ENCODE measurements around the gene SLC16A12. TPM values are rescaled to one million over a fixed set of nuclear protein-coding genes. Genes with fewer than 3 reads are reported as not detected.

The SLC16A12 gene
- total and polyA plus RNA-seq, 10 of the 15 experiments (the other 5 are each of a cell fraction or from before 2014, with no cell fraction given), result not detected

DNA sequence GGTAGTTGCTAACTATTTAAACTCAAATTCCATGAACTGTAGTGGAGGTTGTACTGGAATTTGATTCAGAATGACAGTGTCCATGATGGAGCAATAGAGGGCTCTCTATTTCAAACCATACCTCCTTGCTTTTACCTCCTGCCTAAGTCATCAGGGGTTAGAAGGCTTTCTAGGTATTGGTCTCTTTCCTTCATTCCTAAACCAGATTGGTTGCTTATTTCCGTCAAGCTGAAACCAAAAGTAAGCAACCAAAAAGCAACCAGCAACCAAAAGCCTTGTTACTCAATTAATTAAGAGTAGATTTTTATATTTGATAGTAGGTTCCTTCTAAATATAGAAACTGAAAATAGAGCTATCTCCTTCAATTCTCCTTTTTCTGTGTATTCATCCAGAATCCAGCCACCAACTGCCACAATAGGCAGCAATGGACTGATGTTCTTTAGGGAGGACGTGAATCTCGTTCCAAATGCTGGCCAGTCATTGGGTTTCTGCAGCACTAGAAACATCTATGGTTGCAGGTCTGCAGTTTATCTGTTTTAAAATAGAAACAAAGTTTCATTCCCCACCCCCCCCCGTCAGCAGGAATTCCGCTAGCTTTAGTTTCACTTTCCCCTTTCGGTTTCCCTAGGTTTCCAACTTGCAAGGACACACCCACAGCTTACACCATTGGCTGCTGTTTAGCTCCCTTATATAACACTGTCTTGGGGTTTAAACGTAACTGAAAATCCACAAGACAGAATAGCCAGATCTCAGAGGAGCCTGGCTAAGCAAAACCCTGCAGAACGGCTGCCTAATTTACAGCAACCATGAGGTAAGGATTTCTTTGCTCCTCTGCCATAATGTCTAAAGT, 143.3 kb downstream of the SLC16A12 start, which contains the start of gene IFIT1 (continued):
- TF ChIP-seq, protein P1, sequence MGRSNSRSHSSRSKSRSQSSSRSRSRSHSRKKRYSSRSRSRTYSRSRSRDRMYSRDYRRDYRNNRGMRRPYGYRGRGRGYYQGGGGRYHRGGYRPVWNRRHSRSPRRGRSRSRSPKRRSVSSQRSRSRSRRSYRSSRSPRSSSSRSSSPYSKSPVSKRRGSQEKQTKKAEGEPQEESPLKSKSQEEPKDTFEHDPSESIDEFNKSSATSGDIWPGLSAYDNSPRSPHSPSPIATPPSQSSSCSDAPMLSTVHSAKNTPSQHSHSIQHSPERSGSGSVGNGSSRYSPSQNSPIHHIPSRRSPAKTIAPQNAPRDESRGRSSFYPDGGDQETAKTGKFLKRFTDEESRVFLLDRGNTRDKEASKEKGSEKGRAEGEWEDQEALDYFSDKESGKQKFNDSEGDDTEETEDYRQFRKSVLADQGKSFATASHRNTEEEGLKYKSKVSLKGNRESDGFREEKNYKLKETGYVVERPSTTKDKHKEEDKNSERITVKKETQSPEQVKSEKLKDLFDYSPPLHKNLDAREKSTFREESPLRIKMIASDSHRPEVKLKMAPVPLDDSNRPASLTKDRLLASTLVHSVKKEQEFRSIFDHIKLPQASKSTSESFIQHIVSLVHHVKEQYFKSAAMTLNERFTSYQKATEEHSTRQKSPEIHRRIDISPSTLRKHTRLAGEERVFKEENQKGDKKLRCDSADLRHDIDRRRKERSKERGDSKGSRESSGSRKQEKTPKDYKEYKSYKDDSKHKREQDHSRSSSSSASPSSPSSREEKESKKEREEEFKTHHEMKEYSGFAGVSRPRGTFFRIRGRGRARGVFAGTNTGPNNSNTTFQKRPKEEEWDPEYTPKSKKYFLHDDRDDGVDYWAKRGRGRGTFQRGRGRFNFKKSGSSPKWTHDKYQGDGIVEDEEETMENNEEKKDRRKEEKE (IDR thresholded peaks at IDR 0.05), result no peak
- TF ChIP-seq, protein P2, sequence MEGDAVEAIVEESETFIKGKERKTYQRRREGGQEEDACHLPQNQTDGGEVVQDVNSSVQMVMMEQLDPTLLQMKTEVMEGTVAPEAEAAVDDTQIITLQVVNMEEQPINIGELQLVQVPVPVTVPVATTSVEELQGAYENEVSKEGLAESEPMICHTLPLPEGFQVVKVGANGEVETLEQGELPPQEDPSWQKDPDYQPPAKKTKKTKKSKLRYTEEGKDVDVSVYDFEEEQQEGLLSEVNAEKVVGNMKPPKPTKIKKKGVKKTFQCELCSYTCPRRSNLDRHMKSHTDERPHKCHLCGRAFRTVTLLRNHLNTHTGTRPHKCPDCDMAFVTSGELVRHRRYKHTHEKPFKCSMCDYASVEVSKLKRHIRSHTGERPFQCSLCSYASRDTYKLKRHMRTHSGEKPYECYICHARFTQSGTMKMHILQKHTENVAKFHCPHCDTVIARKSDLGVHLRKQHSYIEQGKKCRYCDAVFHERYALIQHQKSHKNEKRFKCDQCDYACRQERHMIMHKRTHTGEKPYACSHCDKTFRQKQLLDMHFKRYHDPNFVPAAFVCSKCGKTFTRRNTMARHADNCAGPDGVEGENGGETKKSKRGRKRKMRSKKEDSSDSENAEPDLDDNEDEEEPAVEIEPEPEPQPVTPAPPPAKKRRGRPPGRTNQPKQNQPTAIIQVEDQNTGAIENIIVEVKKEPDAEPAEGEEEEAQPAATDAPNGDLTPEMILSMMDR (IDR thresholded peaks at IDR 0.05 in 2 of 3, conservative IDR thresholded peaks at IDR 0.05 in 1 of 3; ENCODE audit: control insufficient read depth in 2 of 3, extremely low read depth in 1 of 3, insufficient read depth in 1 of 3, low read depth in 3 of 3, low read length in 3 of 3), result no peak
- TF ChIP-seq NBN (IDR thresholded peaks at IDR 0.05), result no peak
- no peak for TF ChIP-seq ZNF24 (IDR thresholded peaks at IDR 0.05)
- TF ChIP-seq POU2F2 (IDR thresholded peaks at IDR 0.05; ENCODE audit: borderline replicate concordance, low read depth, low read length), result no peak; the same call in 2 of the 3 replicates
- TF ChIP-seq, protein P3, sequence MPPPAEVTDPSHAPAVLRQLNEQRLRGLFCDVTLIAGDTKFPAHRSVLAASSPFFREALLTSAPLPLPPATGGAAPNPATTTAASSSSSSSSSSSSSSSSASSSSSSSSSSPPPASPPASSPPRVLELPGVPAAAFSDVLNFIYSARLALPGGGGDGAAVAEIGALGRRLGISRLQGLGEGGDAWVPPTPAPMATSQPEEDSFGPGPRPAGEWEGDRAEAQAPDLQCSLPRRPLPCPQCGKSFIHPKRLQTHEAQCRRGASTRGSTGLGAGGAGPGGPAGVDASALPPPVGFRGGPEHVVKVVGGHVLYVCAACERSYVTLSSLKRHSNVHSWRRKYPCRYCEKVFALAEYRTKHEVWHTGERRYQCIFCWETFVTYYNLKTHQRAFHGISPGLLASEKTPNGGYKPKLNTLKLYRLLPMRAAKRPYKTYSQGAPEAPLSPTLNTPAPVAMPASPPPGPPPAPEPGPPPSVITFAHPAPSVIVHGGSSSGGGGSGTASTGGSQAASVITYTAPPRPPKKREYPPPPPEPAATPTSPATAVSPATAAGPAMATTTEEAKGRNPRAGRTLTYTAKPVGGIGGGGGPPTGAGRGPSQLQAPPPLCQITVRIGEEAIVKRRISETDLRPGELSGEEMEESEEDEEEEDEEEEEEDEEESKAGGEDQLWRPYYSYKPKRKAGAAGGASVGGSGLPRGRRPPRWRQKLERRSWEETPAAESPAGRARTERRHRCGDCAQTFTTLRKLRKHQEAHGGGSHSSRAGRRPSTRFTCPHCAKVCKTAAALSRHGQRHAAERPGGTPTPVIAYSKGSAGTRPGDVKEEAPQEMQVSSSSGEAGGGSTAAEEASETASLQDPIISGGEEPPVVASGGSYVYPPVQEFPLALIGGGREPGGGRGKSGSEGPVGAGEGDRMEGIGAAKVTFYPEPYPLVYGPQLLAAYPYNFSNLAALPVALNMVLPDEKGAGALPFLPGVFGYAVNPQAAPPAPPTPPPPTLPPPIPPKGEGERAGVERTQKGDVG (CRISPR knock-in tag; IDR thresholded peaks at IDR 0.05), result no peak
- TF ChIP-seq TAF1 (IDR thresholded peaks at IDR 0.05; ENCODE audit: borderline replicate concordance, low read depth, low read length), result no peak
- no peak for TF ChIP-seq HCFC1 (IDR thresholded peaks at IDR 0.05; ENCODE audit: low read length)
- no peak for TF ChIP-seq ZNF592 (IDR thresholded peaks at IDR 0.05)
- TF ChIP-seq FOS (IDR thresholded peaks at IDR 0.05; ENCODE audit: borderline replicate concordance, extremely low read depth, insufficient read length), result no peak
- 0 out of 4 replicates have a peak, but pooled peaks of 1 of the 2 experiments have one; percentile 27 for TF ChIP-seq CEBPB (IDR thresholded peaks at IDR 0.05; ENCODE audit: borderline replicate concordance in 1 of 2, low read depth in 2 of 2, low read length in 2 of 2)
- peak; percentile 54; the same call in 1 of the 2 replicates for TF ChIP-seq IRF4 (IDR thresholded peaks at IDR 0.05; ENCODE audit: low read depth, low read length)
- no peak for TF ChIP-seq ESRRA (IDR thresholded peaks at IDR 0.05; ENCODE audit: low read length)
- no peak for TF ChIP-seq NR2C1 (IDR thresholded peaks at IDR 0.05)
- TF ChIP-seq KDM1A (IDR thresholded peaks at IDR 0.05; ENCODE audit: borderline replicate concordance), result no peak
